Hepatic stellate cell (primary cell): ENCODE measurements around the gene DCST2.
A peak's percentile ranks its signal among the peaks of the same experiment; 100 is the strongest.

ENCODE experiments used
- DNase-seq: peaks from one replicate; pipeline ENCODE4 v3.0.0; 2011; ENCODE audit warnings: low spot score

Gene DCST2

GRCh38 chr1:155069551-155070157 is 36.1 kb upstream of the DCST2 start:
- DNase-seq = no peak

DNA sequence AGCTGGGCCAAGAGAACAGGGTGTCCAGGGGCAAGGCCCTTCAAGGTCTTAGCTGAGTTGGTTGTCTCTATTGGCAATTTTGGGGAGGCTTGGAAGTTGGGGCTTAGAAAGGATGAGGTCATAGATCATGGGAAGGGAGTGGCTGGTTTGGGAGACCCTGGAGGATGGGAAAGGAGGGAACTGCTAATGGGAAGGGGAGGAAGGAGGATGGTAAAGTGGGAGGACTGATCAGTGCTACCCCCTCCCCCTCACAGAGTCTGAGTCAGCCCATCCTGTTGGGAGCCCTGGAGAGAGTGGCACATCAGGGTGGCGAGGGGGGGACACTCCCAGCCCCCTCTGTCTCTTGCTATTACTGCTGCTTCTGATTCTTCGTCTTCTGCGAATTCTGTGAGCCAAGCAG is 35.0 kb upstream of the DCST2 start:
- DNase-seq = no peak

GRCh38 chr1:155066777-155067176 is 33.2 kb upstream of the DCST2 start:
- no peak for DNase-seq

GRCh38 chr1:155064832-155065429 is 31.4 kb upstream of the DCST2 start:
- DNase-seq = no peak

DNA sequence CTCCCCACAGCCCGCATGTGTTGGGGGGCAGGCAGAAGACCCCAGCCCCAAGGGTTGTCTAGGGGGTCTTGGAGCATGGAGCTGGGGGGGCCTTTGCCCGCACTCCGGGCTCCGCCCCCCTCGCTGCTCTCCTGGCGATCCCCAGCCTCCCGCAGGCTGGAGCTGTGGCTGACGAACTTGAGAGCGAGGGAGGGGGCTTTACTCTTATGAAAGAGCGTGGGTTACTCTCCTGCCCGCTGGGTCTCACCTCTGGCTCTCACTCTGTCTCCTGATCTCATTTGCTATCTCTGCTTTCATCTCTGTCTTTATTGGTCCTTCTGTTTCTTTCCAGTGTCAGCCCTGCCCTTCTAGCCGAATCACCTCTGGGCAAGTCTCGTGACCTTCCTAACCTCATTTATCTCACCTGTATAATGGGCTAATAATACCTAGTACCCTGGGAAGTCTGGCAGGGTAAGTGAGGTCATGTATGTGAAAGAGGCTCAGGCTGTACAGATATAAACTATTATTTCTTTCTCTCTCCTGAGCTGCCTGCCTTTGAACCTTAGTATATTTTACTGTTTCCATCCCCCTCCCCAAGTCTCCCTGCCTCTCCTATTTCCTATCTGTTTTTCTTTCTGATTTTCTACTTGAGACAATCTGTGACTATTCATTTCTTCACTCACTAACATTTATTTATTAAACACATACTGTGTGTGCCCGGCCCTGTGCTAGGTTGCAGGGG is 30.7 kb upstream of the DCST2 start:
- DNase-seq = peak; percentile 57

- DNase-seq = peak; percentile 97
Observed at GRCh38 chr1:155063550-155064110, 30.0 kb upstream of the DCST2 start, which contains the start of gene EFNA4. TSS of gene EFNA4 (plus strand) at chr1:155063740. CDS start at chr1:155063824, 84 bp downstream.

DNA sequence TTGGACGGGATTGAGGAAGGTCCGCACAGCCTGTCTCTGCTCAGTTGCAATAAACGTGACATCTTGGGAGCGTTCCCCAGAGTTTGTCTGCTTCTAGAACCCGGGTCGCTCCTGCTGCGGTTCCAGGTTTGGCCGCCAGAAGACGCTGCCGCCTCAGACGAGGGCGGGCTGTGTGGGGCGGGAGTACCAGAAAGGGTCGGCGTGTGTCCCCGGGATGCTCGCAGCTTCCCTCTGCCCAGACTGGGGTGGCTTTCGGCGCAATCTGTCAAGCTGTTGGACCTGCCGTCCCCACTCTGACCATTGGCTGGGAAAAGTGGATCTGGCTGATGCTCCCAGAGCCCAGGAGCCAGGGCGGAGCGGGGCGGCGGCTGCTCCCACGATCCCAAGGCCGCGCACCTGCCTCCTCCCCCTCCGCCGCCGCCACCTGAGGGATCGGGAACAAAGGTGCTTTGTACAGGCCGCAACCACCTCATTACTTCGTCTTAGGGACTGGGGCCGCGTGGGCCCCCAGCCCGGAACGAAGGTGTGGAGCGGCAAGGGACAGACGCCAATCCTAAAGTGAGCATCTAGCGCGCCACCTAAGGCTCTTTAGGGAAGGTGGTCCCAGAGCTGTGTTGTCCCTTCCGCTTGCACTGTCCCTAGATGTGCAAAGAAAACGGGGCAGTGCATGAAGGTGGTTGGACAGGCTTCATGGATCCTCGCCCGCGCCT is 29.3 kb upstream of the DCST2 start:
- DNase-seq = peak; percentile 77

- DNase-seq = no peak
Observed at GRCh38 chr1:155062151-155062686, 28.6 kb upstream of the DCST2 start.

DNA sequence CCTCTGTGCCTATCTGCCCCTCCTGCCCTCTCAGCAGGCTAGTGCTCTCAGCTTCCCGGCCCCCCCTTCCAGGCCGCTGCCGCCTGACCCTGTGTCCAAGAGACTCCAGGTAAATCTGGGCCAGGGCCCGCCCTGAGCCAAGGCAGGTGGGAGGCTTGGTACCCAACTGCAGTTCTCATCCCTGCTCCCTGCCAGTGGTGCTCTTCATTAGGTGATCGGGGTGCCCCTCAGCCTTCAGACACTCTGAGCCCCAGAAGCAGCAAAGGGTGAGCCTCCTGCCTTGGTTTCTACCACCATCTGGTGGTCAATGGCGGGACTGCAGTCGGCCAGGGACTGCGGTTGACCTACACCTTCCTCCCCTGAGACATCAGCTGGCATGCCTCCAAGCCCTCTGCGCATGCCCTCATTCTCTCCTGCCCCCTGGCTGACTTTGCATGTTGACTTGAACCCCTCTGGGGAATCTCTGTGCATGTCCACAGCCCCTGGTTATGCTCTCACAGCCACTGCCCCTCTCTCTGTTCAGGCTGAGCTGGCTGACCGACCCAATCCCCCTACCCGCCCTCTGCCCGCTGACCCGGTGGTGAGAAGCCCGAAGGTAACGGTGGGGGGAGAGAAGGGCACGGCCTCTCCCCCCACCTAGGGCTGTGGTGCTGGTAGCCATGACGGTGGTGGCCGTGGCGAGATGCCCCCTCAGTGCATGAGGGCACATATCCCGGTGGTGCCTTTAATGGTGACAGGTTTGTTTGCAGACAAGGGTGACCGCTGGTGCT is 28.0 kb upstream of the DCST2 start:
- peak; percentile 85 for DNase-seq

- DNase-seq = no peak
Observed at GRCh38 chr1:155060736-155061135, 27.2 kb upstream of the DCST2 start.

GRCh38 chr1:155057788-155058211 is 24.2 kb upstream of the DCST2 start:
- no peak for DNase-seq

- DNase-seq = no peak
Observed at GRCh38 chr1:155057104-155057503, 23.5 kb upstream of the DCST2 start.

DNA sequence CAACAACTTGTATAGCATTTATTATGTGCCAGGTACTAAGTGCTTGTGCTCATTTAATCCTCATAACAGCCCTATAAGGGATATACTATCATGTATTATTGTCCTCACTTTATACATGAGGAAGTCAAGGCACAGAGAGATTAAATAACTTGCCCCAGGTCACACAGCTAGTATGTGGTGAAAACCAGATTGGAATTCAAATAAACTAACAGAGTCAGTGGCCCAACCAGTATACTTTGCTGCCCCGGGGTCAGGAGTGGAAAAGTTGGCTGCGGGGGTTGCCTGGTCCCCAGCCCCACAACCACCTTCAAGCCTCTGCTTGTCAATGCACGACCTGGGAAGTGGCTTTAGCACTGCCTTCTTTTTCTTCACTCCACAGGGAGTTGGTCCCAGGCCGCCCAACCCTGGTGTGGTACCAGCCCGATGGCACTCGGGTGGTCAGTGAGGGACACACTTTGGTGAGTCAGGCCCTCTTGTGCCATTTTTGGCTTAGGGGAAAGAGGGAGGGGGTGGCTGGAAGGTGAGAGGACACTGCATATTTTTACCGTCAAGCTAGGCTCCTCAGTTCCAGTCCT is 20.0 kb upstream of the DCST2 start:
- DNase-seq = no peak

DNA sequence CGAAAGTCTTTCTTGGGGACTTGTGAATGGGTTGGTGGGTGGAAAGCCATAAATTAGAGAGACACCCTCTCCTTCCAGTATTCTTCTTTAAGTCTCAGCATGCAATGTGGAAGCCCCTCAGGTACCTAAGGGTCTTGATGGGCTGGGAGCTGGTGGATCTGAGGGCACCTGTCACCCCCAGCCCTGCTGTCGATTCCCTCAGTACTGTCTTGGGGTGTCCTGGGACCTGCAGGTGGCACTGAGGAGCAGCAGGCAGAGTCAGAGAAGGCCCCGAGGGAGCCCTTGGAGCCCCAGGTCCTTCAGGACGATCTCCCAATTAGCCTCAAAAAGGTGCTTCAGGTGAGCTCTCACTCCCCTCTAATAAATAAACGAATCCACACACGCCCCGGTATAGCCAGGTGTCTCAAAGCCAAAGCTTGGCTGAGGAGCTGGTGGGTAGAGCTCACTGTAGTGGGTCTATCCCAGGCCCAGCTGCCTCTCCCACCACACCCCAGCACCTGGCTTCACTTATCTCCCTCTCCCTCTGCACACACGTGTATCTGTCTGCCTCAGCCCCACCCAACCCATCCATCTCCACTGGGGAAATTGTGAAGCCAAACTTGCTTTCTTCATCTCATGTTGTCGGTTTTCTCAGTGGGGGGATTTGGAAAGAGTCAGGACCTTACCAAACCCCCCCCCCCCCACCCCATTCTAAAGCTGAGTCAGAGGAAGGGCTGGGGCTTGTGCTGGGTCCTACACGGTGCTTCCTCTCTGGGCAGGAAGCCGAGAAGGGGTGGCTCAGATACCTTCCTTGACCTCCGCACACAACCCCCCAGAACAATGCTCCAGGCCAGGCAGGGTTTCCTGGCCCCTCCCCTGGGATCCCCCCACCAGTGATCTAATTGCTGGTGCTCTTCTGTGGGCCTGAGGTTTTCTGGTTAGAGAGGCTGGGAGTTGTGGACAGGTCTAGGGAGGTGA is 19.1 kb upstream of the DCST2 start:
- peak; percentile 32 for DNase-seq

GRCh38 chr1:155051777-155052398 is 18.3 kb upstream of the DCST2 start:
- DNase-seq = peak; percentile 70

GRCh38 chr1:155051342-155051776 is 17.8 kb upstream of the DCST2 start:
- no peak for DNase-seq

GRCh38 chr1:155050560-155051341 is 17.2 kb upstream of the DCST2 start, which contains the start of gene ADAM15:
TSS of gene ADAM15 (plus strand) at chr1:155051316. CDS start at chr1:155051387, 71 bp downstream.
- peak; percentile 94 for DNase-seq
